ENCODE data around the gene AMH.

Gene AMH

DNA sequence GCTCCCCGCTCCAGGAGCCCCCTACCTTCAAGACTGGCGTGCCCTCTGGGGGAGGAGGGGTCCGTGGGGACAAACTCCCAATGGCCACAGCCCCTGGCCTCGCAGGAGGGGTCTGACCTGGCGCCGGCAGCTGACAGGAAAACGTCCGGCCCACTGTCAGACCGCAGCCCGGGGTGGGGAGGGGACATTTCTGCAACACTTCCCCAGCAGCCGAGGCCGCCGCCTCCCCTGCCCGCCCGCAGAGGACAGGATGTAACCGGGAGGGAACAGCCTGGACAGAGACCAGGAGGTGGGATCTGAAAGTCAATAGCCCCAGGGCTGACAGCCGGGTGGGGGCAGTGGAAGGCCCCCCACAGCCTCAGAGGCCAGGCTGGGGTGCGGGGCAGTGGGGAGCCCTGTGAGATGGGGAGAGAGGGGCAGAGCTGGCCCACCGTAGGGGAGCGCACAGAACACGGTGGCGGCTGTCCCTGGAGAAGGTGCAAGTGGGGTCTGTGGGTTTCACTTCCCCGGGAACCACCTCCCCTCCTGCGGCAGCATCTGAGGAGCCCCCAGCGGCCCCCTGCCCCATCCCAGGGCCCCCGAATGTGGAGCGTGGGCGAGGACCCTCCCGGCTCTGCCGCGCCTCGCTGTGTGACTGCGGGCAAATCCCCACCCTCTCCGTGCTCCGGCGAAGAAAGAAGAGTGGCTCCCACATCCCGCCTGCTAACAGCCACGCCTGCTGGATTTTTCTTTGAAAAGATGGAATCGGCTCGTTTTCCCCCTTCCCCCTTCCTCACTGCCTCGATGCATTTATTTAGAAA is 33.1 kb downstream of the AMH start, which contains the start of gene PEAK3:
TSS of gene PEAK3 (minus strand) at position 114 of the 800 bp plus-strand sequence. CDS start 1,244 bp downstream, outside the sequence.
- peak; percentile 66 for DNase-seq (ENCODE audit: extremely low spot score)
- POLR2A ChIA-PET, result interaction anchor here (0.6 kb wide), 1 partner anchor 42 kb away, joined by 3 read pairs; no protein-coding TSS in a partner anchor
- CTCF ChIA-PET, result no interaction called here
- TF ChIP-seq, protein P1, sequence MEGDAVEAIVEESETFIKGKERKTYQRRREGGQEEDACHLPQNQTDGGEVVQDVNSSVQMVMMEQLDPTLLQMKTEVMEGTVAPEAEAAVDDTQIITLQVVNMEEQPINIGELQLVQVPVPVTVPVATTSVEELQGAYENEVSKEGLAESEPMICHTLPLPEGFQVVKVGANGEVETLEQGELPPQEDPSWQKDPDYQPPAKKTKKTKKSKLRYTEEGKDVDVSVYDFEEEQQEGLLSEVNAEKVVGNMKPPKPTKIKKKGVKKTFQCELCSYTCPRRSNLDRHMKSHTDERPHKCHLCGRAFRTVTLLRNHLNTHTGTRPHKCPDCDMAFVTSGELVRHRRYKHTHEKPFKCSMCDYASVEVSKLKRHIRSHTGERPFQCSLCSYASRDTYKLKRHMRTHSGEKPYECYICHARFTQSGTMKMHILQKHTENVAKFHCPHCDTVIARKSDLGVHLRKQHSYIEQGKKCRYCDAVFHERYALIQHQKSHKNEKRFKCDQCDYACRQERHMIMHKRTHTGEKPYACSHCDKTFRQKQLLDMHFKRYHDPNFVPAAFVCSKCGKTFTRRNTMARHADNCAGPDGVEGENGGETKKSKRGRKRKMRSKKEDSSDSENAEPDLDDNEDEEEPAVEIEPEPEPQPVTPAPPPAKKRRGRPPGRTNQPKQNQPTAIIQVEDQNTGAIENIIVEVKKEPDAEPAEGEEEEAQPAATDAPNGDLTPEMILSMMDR (IDR thresholded peaks at IDR 0.05; ENCODE audit: control extremely low read depth, extremely low read depth, low read depth, missing control alignments), result no peak

DNA sequence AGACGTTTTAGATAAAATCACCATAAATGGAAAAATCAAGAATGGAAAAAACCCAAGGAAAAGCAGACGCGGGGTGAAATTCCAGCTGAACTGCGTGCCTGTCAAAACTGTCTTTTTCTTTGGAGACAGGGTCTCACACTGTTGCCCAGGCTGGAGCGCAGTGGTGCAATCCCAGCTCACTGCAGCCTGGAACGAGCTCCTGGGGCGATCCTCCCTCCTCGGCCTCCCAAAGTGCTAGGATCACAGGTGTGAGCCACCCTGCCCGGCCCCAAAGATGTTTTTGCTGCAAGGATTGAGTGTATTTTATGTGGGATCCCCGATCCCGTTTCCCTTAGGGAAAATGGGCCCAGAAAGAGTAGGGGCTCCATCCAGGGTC is 33.7 kb downstream of the AMH start:
- CTCF ChIA-PET, result no interaction called here
- POLR2A ChIA-PET, result no interaction called here
- no peak for DNase-seq (ENCODE audit: extremely low spot score)
- TF ChIP-seq, protein P1 (IDR thresholded peaks at IDR 0.05; ENCODE audit: control extremely low read depth, extremely low read depth, low read depth, missing control alignments), result no peak

DNA sequence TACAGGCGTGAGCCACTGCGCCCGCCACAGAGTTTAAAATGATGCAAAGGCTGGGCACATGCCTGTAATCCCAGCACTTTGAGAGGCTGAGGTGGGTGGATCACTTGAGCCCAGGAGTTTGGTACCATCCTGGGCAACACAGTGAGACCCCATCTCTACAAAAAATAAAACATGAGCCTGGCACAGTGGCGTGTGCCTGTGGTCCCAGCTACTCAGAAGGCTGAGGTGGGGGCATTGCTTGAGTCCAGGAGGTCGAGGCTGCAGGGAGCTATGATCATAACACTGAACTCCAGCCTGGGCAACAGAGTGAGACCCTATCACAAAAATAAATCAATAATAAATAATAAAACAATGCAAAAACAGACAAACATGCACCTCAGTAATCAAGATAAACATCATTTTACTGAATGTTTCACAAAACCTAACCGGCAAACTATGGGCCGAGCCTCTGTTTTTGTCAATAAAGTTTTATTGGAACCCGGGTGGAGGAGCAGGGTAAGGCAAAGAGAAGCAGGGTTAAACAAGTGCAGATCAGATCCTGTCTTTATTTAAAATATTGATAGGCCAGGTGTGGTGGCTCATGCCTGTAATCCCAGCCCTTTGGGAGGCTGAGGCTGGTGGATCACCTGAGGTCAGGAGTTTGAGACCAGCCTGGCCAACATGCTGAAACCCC is 34.8 kb downstream of the AMH start:
- no peak for DNase-seq (ENCODE audit: extremely low spot score)
- ChIA-PET POLR2A (no interaction called here), CTCF (interaction anchor here (1.6 kb wide), 1 partner anchor 48 kb away, joined by 4 read pairs; no protein-coding TSS in a partner anchor)
- TF ChIP-seq, protein P1 (IDR thresholded peaks at IDR 0.05; ENCODE audit: control extremely low read depth, extremely low read depth, low read depth, missing control alignments), result no peak

DNA sequence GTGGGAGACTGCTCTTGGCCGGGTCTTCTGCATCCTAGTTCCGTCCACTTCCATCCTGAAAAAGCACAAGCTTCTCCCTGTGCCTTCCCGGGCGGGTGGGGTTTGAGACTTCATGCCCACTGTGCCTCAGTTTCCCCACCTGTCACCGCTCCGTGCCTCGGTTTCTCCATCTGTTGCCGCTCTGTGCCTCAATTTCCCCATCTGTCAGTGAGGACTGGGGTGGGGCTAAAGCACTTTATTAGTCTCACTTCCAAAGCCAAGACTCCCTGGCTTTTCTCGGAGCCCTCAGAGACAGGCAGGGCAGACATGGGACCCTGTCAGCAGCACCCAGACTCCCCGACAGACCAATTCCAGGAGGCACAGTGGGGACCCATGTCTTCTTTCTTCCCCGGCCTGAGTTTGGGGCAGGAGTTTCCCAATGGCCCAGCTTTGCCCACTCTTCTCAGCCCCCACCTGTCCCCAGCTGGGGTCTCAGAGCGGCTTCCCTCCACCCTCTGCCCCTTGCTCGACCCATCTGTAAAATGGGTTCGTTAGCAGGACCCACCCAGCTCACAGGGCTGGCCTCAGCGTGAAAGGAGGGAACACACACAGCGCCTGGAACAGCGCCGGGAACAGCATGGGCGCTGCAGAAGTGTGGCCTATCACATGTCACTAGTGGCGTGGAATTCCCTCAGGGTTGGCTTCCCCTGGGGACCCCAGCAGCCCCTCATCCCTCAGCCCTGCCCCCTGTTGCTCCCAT is 37.4 kb downstream of the AMH start:
- POLR2A ChIA-PET, result interaction anchor here (1.1 to 1.2 kb wide), 3 partner anchors 7 to 189 kb away, joined by 4 to 5 read pairs (median 4); partner anchors contain the start of gene GADD45B
- no peak for DNase-seq (ENCODE audit: extremely low spot score)
- TF ChIP-seq, protein P1 (IDR thresholded peaks at IDR 0.05; ENCODE audit: control extremely low read depth, extremely low read depth, low read depth, missing control alignments), result no peak
- CTCF ChIA-PET, result interaction anchor here (1.0 to 4.3 kb wide), 5 partner anchors 13 to 325 kb away, joined by 3 to 28 read pairs (median 3); no protein-coding TSS in a partner anchor

DNA sequence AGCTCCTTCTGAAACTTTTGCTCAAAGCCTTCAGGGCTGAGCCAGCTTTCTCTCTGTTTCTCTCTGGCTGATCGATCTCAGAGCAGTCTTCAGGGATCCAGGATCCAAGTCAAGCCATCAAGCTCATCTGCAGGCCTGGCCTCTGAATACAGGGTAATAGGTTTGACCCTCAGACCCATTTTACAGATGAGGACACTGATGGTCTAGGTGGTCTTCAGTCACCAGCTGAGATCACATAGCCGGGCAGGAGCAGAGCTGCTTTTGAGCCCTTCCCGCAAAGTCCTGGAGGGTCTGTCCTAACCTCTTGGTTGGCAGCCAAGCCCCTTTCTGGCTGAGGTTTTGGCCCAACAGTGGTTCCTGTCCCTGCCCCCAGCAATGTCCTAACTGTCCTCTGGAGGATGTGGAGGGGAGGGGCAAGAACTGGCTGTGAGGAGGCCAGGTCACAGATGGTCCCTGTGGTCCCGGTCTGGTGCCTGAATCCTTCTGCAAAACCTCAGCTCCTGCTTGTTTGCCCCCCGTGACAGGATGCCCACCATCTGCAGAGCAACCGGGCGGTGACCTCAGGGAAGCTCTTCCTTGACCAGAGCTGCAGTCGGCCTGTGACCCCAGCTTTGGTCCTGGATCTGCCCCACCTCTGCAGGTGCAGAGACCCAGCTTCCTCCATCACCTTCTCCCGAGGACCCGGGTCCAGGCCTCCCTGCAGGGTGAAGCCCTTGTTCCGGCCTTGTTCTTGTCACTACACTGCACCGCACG is 38.6 kb downstream of the AMH start:
- TF ChIP-seq, protein P1 (IDR thresholded peaks at IDR 0.05; ENCODE audit: control extremely low read depth, extremely low read depth, low read depth, missing control alignments), result no peak
- DNase-seq (ENCODE audit: extremely low spot score), result no peak
- ChIA-PET CTCF (interaction anchor here (1.0 to 4.3 kb wide), 5 partner anchors 14 to 324 kb away, joined by 3 to 28 read pairs (median 3); partner anchors contain the start of gene PLEKHJ1), POLR2A (interaction anchor here (0.9 to 1.2 kb wide), 4 partner anchors 9 to 189 kb away, joined by 3 to 5 read pairs (median 4); partner anchors contain the start of gene GADD45B)

Data from GM10248 (cell line).